ENCODE results near the gene EHBP1L1. TPM values are rescaled to one million over a fixed set of nuclear protein-coding genes. Genes with fewer than 3 reads are reported as not detected.

The EHBP1L1 gene
- total and polyA plus RNA-seq, 2 of the 8 experiments (the other 6 are each of a cell fraction or from before 2014, with no cell fraction given): 4.3 to 6.6 TPM

DNA sequence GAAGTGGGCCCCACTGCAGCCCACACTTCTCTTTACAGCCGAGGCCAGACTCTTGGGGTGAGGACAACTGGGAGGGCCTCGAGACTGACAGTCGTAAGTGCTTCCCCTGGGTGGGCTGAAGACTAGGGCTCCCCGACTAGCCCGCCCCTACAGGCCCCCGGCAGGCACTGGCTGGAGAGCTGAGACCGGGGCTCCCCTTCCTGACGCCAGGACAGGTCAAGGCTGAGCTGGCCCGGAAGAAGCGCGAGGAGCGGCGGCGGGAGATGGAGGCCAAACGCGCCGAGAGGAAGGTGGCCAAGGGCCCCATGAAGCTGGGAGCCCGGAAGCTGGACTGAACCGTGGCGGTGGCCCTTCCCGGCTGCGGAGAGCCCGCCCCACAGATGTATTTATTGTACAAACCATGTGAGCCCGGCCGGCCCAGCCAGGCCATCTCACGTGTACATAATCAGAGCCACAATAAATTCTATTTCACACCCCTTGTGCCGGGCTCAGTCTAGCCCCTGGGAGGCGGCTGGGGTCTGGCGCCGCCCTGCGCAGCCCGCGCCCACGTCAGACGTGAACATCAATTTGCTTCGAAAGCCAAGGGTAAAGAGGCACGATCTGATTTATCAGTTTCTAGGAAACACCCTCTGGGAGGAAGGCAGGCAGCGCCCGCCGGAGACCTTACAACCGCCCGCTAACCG, 37.5 kb upstream of the EHBP1L1 start:
- Histone ChIP-seq H3K79me2 (ENCODE audit: control insufficient read depth in 1 of 2, insufficient read depth in 2 of 2, low read length in 2 of 2) (no peaks in the 10 kb centered on the region), H3K36me3 (ENCODE audit: control insufficient read depth in 2 of 4, insufficient read depth in 4 of 4, low read length in 3 of 4) (peaks cover 2 to 6% (median 3%) of the 10 kb centered on the region in 4 experiments; a peak in 4 of 8 replicates), H4K8ac (ENCODE audit: extremely low read depth, insufficient read depth, low read length) (no peak overlapping the region), H3K18ac (ENCODE audit: extremely low read depth, low read length) (no peak overlapping the region), H3K14ac (ENCODE audit: insufficient read length) (no peak overlapping the region), H2AK5ac (ENCODE audit: low read depth, low read length) (no peak overlapping the region), H3K4me1 (replicated peaks in 1 of 4; ENCODE audit: control insufficient read depth in 3 of 4, insufficient read depth in 4 of 4, low read length in 3 of 4) (peaks cover 0 to 9% (median 1%) of the 10 kb centered on the region in 4 experiments; a peak in 5 of 7 replicates), H2BK5ac (ENCODE audit: low read depth, low read length) (no peak overlapping the region), H2BK15ac (ENCODE audit: low read length) (no peak overlapping the region), H3K23me2 (ENCODE audit: low read depth, low read length) (peaks cover 17% of the 10 kb centered on the region), H3K56ac (replicated peaks; ENCODE audit: insufficient read length, low read depth, low read length) (no peak overlapping the region), H3K79me1 (ENCODE audit: low read depth, low read length) (no peaks in the 10 kb centered on the region), H4K5ac (ENCODE audit: insufficient read length, low read depth, low read length) (no peak overlapping the region), H3K4me3 (ENCODE audit: extremely low read depth in 1 of 4, insufficient read depth in 2 of 4, low read depth in 3 of 4, low read length in 4 of 4) (peak overlapping the region in 2 of 4 experiments; percentile 16 to 68; a peak in 4 of 8 replicates), H3K9me3 (ENCODE audit: insufficient read depth in 2 of 2, low read depth in 1 of 2, low read length in 1 of 2) (no peaks in the 10 kb centered on the region), H4K20me1 (replicated peaks in 1 of 2; ENCODE audit: control insufficient read depth in 1 of 2, insufficient read depth in 2 of 2, low read length in 2 of 2) (peaks cover 3 to 14% of the 10 kb centered on the region in 2 experiments), H3K27ac (ENCODE audit: low read depth, low read length) (no peak overlapping the region), H2BK20ac (ENCODE audit: low read length) (no peak overlapping the region), H3K9ac (replicated peaks in 1 of 4; ENCODE audit: extremely low read depth in 1 of 4, low read depth in 3 of 4, low read length in 3 of 4) (no peak overlapping the region), H3K4ac (replicated peaks; ENCODE audit: insufficient read length, low read depth, low read length) (no peak overlapping the region), H2BK120ac (replicated peaks; ENCODE audit: low read depth, low read length) (no peak overlapping the region), H2BK12ac (ENCODE audit: low read depth, low read length) (no peak overlapping the region), H2AFZ (ENCODE audit: low read length) (no peak overlapping the region), H3K23ac (ENCODE audit: insufficient read length) (no peak overlapping the region), H3K4me2 (ENCODE audit: insufficient read depth in 1 of 2, low read depth in 2 of 2, low read length in 2 of 2) (peak overlapping the region; percentile 64 to 89), H4K91ac (replicated peaks; ENCODE audit: insufficient read length, low read length) (no peak overlapping the region), H3K27me3 (replicated peaks in 1 of 4; ENCODE audit: control insufficient read depth in 3 of 4, extremely low read depth in 1 of 4, insufficient read depth in 3 of 4, low read length in 3 of 4) (peaks cover 0 to 24% (median 13%) of the 10 kb centered on the region in 4 experiments; a peak in 6 of 7 replicates)
- WGBS, 2 experiments (ENCODE audit: extremely low coverage in 1 of 2, insufficient coverage in 1 of 2, insufficient read length in 1 of 2, insufficient replicate concordance in 2 of 2, low coverage in 1 of 2, low lambda C conversion rate in 2 of 2, missing lambda C conversion rate in 1 of 2): 86% methylated on average over 43 of the region's 43 CpGs; no CpG with 5 or more reads in 1 of the 2 experiments
- DNase-seq (ENCODE audit: low read depth in 1 of 2, low spot score in 2 of 2): no peak
- ChIA-PET CTCF (ENCODE audit: partially characterized antibody) (interaction anchor here (0.6 to 6.4 kb wide), 9 partner anchors 8 to 436 kb away, joined by 3 to 108 read pairs (median 3); partner anchors contain the start of gene SCYL1), POLR2A (ENCODE audit: partially characterized antibody) (interaction anchor here (0.7 to 5.2 kb wide), 10 partner anchors 11 to 119 kb away, joined by 3 to 62 read pairs (median 4); partner anchors contain the start of genes FAM89B, SCYL1 and SIPA1)
- FAIRE-seq: no peak
- TF ChIP-seq RAD21 (IDR thresholded peaks at IDR 0.05 in 1 of 2, conservative IDR thresholded peaks at IDR 0.05 in 1 of 2; ENCODE audit: low read depth in 2 of 2, low read length in 2 of 2) (no peak), JUND (IDR thresholded peaks at IDR 0.05; ENCODE audit: low read length) (no peak)
